HepG2 (cell line): Measurements from ENCODE around the gene FCN1.

ENCODE experiments used
- KLF16 ChIP-seq, 2 experiments: sonication (generic) in 1 of 2; formaldehyde crosslinking in 1 of 2; IDR thresholded peaks; 2 replicates each; pipeline versions ENCODE4 v1.6.1 to v1.8.0; 2016 to 2023; ENCODE audit warnings: missing genetic modification reagents in 2 of 2, missing compliant biosample characterization in 1 of 2
- MTA3 ChIP-seq: sonication (generic); formaldehyde crosslinking; IDR thresholded peaks from 2 replicates; pipeline ENCODE4 v1.4.0; 2020; ENCODE audit warnings: missing genetic modification reagents

- no peak for TF ChIP-seq KLF16 (CRISPR knock-in tag; IDR thresholded peaks at IDR 0.05)
- no peak for TF ChIP-seq MTA3 (CRISPR knock-in tag)
Observed at GRCh38 chr9:134894136-134894860, 23.4 kb downstream of the FCN1 start.
